Glomerular endothelial cell (primary cell): Measurements from ENCODE around the gene SIX2. TPM values are rescaled to one million over a fixed set of nuclear protein-coding genes. Genes with fewer than 3 reads are reported as not detected.

Experiments used
- DNase-seq: peaks from one replicate; pipeline ENCODE4 v3.0.0-alpha.2; 2011; ENCODE audit warnings: low read depth, low spot score; ENCODE audit errors: extremely low read depth
- total RNA-seq: library from RNA; depleted of rRNA; stranded (reverse); fragments of >200 nt; gene quantifications from 2 replicates; pipeline ENCODE4 v1.2.3, GENCODE V29; 2015

The SIX2 gene
- total RNA-seq, 1 donor from 2014 or later: 10.5 TPM

- DNase-seq: no peak
These were observed 38.3 kb downstream of the SIX2 start for GRCh38 chr2:44970846-44971450.

DNA sequence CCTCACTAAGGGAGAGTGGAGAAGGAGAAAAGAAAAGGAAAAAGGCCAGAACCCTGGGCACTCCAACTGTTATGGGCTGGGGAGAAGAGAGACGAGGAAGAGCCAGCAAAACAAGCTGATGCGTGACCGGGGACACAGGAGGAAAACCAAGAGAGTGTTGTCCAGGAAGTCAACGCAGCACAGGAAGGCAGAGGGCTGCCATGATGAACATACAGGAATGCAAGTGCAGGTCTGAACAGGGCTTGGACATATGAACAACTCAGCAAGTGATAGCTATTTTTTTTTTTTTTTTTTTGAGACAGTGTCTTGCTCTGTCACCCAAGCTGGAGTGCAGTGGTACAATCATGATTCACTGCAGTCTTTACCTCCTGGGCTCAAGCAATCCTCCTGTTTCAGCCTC lies 39.3 kb downstream of the SIX2 start:
- DNase-seq: no peak

DNA sequence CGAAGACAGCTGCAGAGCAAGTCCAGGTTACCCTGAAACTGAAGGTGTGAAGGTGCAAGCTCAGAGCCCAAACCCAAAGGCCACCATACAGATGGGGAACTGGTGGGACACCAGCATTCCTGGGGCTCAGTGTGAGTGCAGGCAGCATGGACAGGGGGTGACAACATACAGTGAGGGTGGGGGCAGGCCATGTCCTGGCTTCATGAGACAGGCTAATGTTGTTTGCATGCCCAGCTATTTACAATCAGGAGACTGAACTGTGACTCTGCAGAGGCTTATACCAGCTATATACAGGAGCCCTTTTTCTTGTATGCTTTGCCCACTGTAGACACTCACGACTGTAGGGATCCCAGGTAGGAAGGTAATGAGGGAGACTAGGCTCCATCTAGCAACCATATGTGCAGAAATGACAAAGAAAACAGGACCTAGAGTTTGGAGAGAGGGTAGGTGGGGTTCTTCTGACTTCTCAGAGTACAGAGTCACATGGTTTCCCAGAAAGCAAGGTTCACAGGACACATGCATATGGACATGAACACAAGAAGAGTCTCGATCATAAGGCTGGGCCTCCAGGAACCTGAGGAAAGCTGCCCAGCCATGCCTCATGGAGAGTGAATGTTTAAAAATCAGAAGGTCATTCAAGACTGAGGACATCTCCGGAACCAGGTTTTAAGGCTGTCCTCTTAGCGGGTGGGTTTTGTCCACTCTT lies 41.4 kb downstream of the SIX2 start:
- DNase-seq: no peak

GRCh38 chr2:44967056-44967455 lies 42.2 kb downstream of the SIX2 start:
- DNase-seq: no peak

GRCh38 chr2:44965684-44966083 lies 43.6 kb downstream of the SIX2 start:
- DNase-seq: no peak

GRCh38 chr2:44964752-44965236 lies 44.5 kb downstream of the SIX2 start:
- DNase-seq: no peak

GRCh38 chr2:44962176-44962695 lies 47.0 kb downstream of the SIX2 start:
- no peak for DNase-seq

DNA sequence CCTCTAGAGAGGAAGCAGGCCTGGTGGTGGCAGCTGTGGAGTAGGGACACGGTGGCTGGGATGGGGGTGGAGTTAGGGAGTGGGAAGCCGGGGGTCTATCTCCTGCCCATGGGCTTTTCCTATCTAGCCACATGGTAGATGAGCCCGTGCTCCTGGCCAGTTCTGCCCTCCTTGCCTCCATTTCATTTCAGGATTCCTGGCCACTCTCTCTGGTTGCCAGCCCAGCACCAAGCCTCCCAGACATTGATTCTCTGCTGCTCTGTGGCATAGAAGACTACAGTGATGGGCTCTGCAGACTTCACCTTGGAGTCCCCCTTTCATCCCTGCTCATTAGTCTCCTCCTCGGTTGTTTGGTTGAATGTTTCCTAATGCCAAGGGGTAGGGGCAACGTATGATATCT lies 48.4 kb downstream of the SIX2 start:
- DNase-seq: no peak

GRCh38 chr2:44959855-44960254 lies 49.4 kb downstream of the SIX2 start:
- DNase-seq: no peak

GRCh38 chr2:44957656-44958327 lies 51.5 kb downstream of the SIX2 start:
- no peak for DNase-seq

DNA sequence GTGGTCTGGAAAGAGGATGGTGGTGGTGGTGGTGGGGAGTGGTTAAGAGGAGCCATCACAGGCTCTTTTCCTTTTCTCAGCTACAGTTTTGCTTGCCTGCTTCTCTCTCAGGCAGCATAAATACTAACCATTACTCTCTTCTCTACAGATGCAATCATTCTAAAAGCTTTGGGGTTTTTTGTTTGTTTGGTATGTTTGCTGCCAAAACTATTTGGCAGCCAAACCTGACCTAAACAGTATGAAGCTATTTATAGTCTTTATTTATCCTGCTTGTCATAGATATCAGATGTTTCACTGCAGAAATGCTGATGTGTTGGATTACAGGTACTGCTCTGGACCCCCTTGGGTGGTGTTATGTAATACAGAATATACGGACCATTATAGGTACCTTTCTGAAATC lies 52.4 kb downstream of the SIX2 start:
- DNase-seq: no peak

GRCh38 chr2:44955593-44956392 lies 53.5 kb downstream of the SIX2 start:
- DNase-seq: no peak

Other genes with a start within 250 kb of the SIX2 start
- not detected in 2 replicates for gene SIX3, start 67.8 kb downstream of the SIX2 start, total RNA-seq